ENCODE results near the gene MAPK12.

The MAPK12 gene

DNA sequence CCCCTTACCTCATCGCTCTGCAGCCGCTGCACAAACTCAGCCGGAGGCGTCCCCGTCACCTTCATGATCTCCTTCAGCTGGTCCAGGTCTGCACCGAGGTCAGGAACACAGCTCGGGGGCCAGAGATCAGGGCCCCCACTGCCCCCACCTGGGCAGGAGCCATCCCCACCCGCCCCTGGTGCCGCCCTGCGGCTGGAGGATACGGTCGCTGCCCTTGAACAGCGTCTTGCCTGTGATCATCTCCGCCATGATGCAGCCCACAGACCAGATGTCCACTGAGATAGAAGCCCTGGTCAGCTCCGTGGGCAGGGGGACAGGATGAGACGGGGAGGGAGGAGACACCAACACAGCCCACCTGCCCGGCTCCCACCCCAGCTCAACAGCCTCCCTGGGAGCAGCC, 5.9 kb downstream of the MAPK12 start:
- TF ChIP-seq, protein P1, sequence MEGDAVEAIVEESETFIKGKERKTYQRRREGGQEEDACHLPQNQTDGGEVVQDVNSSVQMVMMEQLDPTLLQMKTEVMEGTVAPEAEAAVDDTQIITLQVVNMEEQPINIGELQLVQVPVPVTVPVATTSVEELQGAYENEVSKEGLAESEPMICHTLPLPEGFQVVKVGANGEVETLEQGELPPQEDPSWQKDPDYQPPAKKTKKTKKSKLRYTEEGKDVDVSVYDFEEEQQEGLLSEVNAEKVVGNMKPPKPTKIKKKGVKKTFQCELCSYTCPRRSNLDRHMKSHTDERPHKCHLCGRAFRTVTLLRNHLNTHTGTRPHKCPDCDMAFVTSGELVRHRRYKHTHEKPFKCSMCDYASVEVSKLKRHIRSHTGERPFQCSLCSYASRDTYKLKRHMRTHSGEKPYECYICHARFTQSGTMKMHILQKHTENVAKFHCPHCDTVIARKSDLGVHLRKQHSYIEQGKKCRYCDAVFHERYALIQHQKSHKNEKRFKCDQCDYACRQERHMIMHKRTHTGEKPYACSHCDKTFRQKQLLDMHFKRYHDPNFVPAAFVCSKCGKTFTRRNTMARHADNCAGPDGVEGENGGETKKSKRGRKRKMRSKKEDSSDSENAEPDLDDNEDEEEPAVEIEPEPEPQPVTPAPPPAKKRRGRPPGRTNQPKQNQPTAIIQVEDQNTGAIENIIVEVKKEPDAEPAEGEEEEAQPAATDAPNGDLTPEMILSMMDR (IDR thresholded peaks at IDR 0.05; ENCODE audit: low read depth, low read length, missing control alignments), result no peak
- H3K4me3 ChIP-seq (ENCODE audit: low read depth, low read length), result no peak overlapping the region
- DNase-seq (ENCODE audit: low read depth), result no peak

DNA sequence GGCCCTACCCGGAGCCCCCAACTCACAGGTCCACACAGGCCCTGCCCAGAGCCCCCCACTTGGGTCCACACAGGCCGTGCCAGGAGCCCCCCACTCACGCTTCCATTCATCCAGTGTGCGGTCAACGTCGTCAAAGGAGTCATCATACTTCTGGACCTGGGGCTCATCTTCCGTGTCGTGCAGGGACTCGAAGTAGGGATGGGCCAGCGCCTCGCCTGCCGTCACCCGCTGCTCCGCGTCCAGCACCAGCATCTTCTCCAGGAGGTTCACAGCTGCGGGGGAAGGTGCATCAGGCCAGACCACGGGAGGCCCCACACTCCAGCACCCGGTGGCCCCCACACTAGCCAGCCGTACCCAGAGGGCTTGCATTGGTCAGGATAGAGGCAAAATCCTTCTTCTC, 6.4 kb downstream of the MAPK12 start:
- no peak overlapping the region for H3K4me3 ChIP-seq (ENCODE audit: low read depth, low read length)
- no peak for DNase-seq (ENCODE audit: low read depth)
- TF ChIP-seq, protein P1 (IDR thresholded peaks at IDR 0.05; ENCODE audit: low read depth, low read length, missing control alignments), result no peak

DNA sequence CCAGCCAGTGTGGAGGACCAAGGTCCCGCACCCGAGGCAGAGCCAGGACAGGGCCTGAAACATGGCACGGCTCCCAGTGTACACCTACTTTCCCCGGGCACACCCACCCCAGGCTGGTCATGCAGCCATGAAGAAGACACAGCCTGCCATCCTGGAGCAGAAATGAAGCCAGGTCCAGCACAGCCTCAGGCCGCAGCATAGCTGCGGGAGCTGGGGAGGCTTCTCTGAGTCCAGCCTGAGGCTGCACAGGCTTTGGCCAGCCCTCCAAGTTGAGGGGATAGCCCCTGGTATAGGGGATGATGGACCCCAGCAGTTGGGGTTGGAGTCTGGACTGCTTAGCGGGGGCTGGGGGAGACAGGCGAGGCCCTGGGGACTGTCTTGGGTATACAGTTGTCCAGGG, 7.5 kb downstream of the MAPK12 start:
- no peak for DNase-seq (ENCODE audit: low read depth)
- TF ChIP-seq, protein P1 (IDR thresholded peaks at IDR 0.05; ENCODE audit: low read depth, low read length, missing control alignments), result no peak
- H3K4me3 ChIP-seq (ENCODE audit: low read depth, low read length), result no peak overlapping the region

DNA sequence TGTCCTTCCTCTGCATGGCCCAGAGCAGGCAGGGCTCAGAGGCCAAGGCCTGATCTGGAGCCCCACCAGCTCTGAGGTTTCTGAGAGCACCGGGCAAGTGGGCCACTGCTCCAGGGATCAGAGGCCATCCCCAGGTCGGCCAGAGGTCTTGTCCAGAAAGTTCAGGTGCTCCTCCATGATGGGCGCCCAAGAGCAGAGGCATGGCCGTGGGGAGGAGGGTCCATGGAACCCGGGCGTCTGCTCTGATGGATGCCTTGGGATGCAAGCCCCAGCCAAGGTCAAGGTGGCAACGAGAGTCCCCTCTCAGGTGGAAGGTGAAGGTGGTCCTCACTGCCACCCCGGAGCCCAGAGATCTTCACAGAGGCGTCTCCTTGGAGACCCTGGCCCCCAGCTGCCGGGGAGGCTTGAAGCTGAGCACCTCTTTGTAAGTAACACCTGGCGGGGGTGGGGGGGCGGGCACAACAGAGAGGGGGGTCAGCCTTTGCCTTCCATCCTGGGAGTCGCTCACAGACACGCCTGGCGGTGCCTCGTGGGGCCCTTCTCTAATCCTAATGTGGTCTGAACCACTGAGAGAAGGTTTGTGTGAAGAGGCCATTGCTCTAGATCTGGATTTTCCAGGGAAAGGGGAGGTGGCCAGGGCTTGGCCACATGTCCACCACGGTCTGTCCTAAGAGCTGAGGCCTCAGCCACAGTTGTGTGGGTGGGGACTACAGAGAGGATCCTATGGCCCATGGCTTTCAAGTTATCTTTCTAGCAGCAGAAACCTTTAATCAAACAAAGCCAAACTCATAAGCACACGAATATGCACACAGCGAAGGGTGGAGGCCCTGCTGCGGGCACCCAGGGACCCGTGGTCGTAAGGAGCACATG, 8.2 kb downstream of the MAPK12 start:
- H3K4me3 ChIP-seq (ENCODE audit: low read depth, low read length), result no peak overlapping the region
- TF ChIP-seq, protein P1 (IDR thresholded peaks at IDR 0.05; ENCODE audit: low read depth, low read length, missing control alignments), result no peak
- DNase-seq (ENCODE audit: low read depth), result no peak

DNA sequence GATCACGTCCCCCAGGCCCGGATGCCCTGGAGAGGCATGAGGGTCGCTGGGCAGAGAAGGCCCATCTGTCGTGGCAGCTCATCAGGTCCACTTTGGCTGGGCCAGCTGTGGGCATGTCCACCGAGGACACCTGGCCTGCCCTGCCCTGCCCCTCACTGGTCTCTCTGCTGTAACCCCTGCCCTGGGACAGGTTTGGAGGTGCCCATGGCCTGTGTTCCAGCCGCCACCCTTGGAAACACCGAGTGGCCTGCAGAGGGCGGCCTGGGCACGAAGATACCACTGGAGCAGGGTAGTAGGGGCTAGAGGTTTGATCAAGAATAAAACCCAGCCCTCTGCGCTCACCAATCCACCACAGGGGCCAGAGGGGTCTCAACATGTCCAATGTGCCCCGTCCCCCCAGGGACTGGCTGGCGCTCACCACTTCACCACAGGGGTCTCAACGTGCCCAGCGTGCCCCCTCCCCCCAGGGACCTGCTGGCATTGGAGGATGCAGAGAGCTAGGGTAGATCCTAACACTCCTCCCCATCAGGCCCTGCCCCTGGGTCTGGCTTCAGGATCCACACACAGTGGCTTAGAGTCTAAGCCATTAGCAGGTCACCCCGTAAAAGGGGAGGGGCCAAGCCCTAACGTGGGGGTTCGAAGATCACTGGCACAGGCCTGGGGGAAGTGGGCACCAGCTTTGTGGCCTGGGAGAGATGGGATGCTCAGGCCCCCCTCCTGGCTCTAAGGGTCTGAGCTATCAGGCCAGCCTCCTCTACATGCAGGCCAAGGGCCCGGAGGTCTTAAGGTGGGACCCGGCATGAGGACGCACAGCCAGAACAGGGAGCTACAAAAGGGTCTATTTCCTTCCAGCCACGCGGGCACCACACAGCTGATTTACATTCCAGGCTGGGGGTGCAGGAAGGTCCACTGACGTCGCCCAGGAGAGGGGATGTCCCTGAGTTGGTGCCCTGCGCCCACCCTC, 9.1 kb downstream of the MAPK12 start:
- no peak for DNase-seq (ENCODE audit: low read depth)
- H3K4me3 ChIP-seq (ENCODE audit: low read depth, low read length), result no peak overlapping the region
- TF ChIP-seq, protein P1 (IDR thresholded peaks at IDR 0.05; ENCODE audit: low read depth, low read length, missing control alignments), result peak; percentile 71

DNA sequence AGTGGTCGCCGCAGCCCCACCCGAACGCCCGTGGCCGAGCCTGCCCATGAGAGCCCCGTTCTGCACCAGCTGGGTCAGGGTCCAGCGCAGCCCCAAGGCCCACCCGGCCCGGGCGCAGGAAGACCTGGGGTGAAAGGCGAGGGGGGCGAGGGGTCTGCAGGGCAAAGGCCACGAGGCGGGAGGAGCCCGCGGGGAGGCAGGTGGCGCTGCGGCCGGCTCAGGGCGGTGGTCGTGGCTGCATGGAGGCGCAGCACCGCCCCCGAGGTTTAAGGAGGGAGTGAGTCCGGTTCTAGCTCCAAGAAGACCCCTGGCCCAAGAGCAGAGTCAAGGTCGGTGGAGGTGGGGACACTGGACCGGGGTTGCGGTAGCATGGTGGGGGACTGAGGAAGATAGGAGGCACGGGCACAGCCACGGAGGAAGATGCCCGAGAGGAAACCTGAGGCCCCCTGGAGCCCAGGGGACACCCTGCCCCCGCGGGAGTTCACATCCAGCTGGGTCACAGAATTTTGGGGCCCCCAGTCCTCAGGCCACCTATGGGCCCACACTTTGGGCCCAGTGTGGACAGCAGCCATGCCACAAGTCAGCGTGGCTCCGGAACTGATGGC, 9.9 kb downstream of the MAPK12 start:
- no peak for DNase-seq (ENCODE audit: low read depth)
- TF ChIP-seq, protein P1 (IDR thresholded peaks at IDR 0.05; ENCODE audit: low read depth, low read length, missing control alignments), result no peak
- H3K4me3 ChIP-seq (ENCODE audit: low read depth, low read length), result peak overlapping the region; percentile 92

Data from GM12864 (cell line).